Adipose tissue (tissue), 3 donors: ENCODE data around the gene SLC19A1. TPM values are rescaled to one million over a fixed set of nuclear protein-coding genes. Genes with fewer than 3 reads are reported as not detected.
"Not testable (repeated sequence)": the region's sequence is repeated elsewhere in the genome, so short reads cannot be mapped to it uniquely, and the experiment has no call there.

Experiments used
- H3K27ac ChIP-seq: one replicate; pipeline ENCODE4 v1.5.1; 2013; ENCODE audit warnings: low read depth, low read length
- WGBS, 3 donors: extraction: QIAGEN DNeasy Blood & Tissue Kit; methylation state at CpG; one replicate each; pipeline ENCODE4 v1.1.7; 2013; 5-methylcytosine and 5-hydroxymethylcytosine counted together
- polyA plus RNA-seq, 3 donors: library from polyadenylated mRNA; stranded (reverse); fragments of 200-250 nt; gene quantifications; one replicate each; pipeline ENCODE4 v1.2.3, GENCODE V29; 2013
- donor health status: healthy with polysubstance abuse.
- donor health status: Bipolar disorder and iron deficiency.
- donor health status: healthy.

Gene SLC19A1
- polyA plus RNA-seq, 3 donors = 7.0 to 24.2 (median 9.3) TPM

GRCh38 chr21:45578176-45578801, 36.0 kb upstream of the SLC19A1 start:
- WGBS, 3 donors = 60 to 83% (median 78%) methylated on average over 21 of the region's 21 CpGs
- H3K27ac ChIP-seq = no peak overlapping the region

GRCh38 chr21:45577801-45578175, 35.5 kb upstream of the SLC19A1 start:
- no peak overlapping the region for H3K27ac ChIP-seq
- 73 to 82% (median 81%) methylated on average over 12 of the region's 12 CpGs for WGBS, 3 donors

- H3K27ac ChIP-seq = no peak overlapping the region
- 67 to 76% (median 70%) methylated on average over 24 of the region's 24 CpGs for WGBS, 3 donors
Measured at GRCh38 chr21:45576838-45577737, 34.8 kb upstream of the SLC19A1 start.

- H3K27ac ChIP-seq = no peak overlapping the region
- whole genome bisulfite sequencing, 3 donors = 75 to 83% (median 83%) methylated on average over 21 of the region's 21 CpGs
Measured at GRCh38 chr21:45575993-45576837, 34.0 kb upstream of the SLC19A1 start.

- H3K27ac ChIP-seq = no peak overlapping the region
- WGBS, 3 donors = 67 to 87% (median 82%) methylated on average over 26 of the region's 26 CpGs
Measured at GRCh38 chr21:45575304-45575992, 33.2 kb upstream of the SLC19A1 start.

- WGBS, 3 donors = 67 to 76% (median 71%) methylated on average over 14 of the region's 14 CpGs
Measured at GRCh38 chr21:45574691-45575090, 32.5 kb upstream of the SLC19A1 start.

GRCh38 chr21:45574081-45574501, 31.9 kb upstream of the SLC19A1 start:
- 55 to 72% (median 69%) methylated on average over 24 to 25 of the region's 25 CpGs for WGBS, 3 donors
- H3K27ac ChIP-seq = no peak overlapping the region

More at GRCh38 chr21:45574691-45575090, 32.5 kb upstream of the SLC19A1 start:
- no peak overlapping the region for H3K27ac ChIP-seq

- 74 to 79% (median 76%) methylated on average over 14 of the region's 14 CpGs for WGBS, 3 donors
- H3K27ac ChIP-seq = no peak overlapping the region
Measured at GRCh38 chr21:45573452-45574035, 31.3 kb upstream of the SLC19A1 start.

- H3K27ac ChIP-seq = no peak overlapping the region
- WGBS, 3 donors = 63 to 75% (median 68%) methylated on average over 11 of the region's 11 CpGs
Measured at GRCh38 chr21:45572783-45573451, 30.7 kb upstream of the SLC19A1 start.

- 91 to 93% (median 92%) methylated on average over 7 to 8 of the region's 8 CpGs for WGBS, 3 donors
- H3K27ac ChIP-seq = no peak overlapping the region
Measured at GRCh38 chr21:45572231-45572630, 30.0 kb upstream of the SLC19A1 start.

GRCh38 chr21:45571641-45572040, 29.4 kb upstream of the SLC19A1 start:
- WGBS, 3 donors = 56 to 74% (median 68%) methylated on average over 15 of the region's 15 CpGs
- no peak overlapping the region for H3K27ac ChIP-seq

GRCh38 chr21:45570826-45571601, 28.8 kb upstream of the SLC19A1 start:
- 48 to 65% (median 63%) methylated on average over 20 of the region's 20 CpGs for WGBS, 3 donors
- no peak overlapping the region for H3K27ac ChIP-seq

GRCh38 chr21:45570071-45570470, 27.8 kb upstream of the SLC19A1 start:
- H3K27ac ChIP-seq = no peak overlapping the region
- WGBS, 3 donors = 89 to 90% (median 90%) methylated on average over 7 of the region's 7 CpGs

- WGBS, 3 donors = 78 to 88% (median 84%) methylated on average over 3 of the region's 3 CpGs
- no peak overlapping the region for H3K27ac ChIP-seq
Measured at GRCh38 chr21:45568383-45568782, 26.1 kb upstream of the SLC19A1 start.

- H3K27ac ChIP-seq = not testable (repeated sequence)
- WGBS, 3 donors = 89 to 96% (median 94%) methylated on average over 11 of the region's 11 CpGs
Measured at GRCh38 chr21:45564137-45564536, 21.9 kb upstream of the SLC19A1 start.

GRCh38 chr21:45562965-45563364, 20.7 kb upstream of the SLC19A1 start:
- WGBS, 3 donors = 24 to 58% (median 53%) methylated on average over 6 of the region's 6 CpGs
- no peak overlapping the region for H3K27ac ChIP-seq

- 48 to 56% (median 52%) methylated on average over 10 of the region's 10 CpGs for WGBS, 3 donors
- no peak overlapping the region for H3K27ac ChIP-seq
Measured at GRCh38 chr21:45562402-45562801, 20.2 kb upstream of the SLC19A1 start.
